ENCODE measurements around the gene SETD7.

SETD7 gene

GRCh38 chr4:139514382-139515059 lies 41.5 kb downstream of the SETD7 start:
- DNase-seq (ENCODE audit: low spot score): peak; percentile 5

GRCh38 chr4:139511320-139511719 lies 44.7 kb downstream of the SETD7 start:
- DNase-seq (ENCODE audit: low spot score): no peak

- no peak for DNase-seq (ENCODE audit: low spot score)
Observed at GRCh38 chr4:139509727-139510410, 46.1 kb downstream of the SETD7 start.

- no peak for DNase-seq (ENCODE audit: low spot score)
Observed at GRCh38 chr4:139508581-139509237, 47.3 kb downstream of the SETD7 start.

- no peak for DNase-seq (ENCODE audit: low spot score)
Observed at GRCh38 chr4:139506774-139507173, 49.2 kb downstream of the SETD7 start.

- no peak for DNase-seq (ENCODE audit: low spot score)
Observed at GRCh38 chr4:139503622-139504166, 52.3 kb downstream of the SETD7 start.

- no peak for DNase-seq (ENCODE audit: low spot score)
Observed at GRCh38 chr4:139501927-139502899, 53.8 kb downstream of the SETD7 start.

- no peak for DNase-seq (ENCODE audit: low spot score)
Observed at GRCh38 chr4:139501527-139501926, 54.5 kb downstream of the SETD7 start.

GRCh38 chr4:139501117-139501516 lies 54.9 kb downstream of the SETD7 start:
- no peak for DNase-seq (ENCODE audit: low spot score)

- no peak for DNase-seq (ENCODE audit: low spot score)
Observed at GRCh38 chr4:139499186-139499585, 56.8 kb downstream of the SETD7 start.

GRCh38 chr4:139493176-139493575 lies 62.8 kb downstream of the SETD7 start:
- DNase-seq (ENCODE audit: low spot score): no peak

GRCh38 chr4:139492429-139492828 lies 63.6 kb downstream of the SETD7 start:
- DNase-seq (ENCODE audit: low spot score): no peak

GRCh38 chr4:139489638-139490037 lies 66.4 kb downstream of the SETD7 start:
- no peak for DNase-seq (ENCODE audit: low spot score)

GRCh38 chr4:139488442-139488841 lies 67.6 kb downstream of the SETD7 start:
- DNase-seq (ENCODE audit: low spot score): no peak

- DNase-seq (ENCODE audit: low spot score): no peak
Observed at GRCh38 chr4:139484783-139485311, 71.2 kb downstream of the SETD7 start.

GRCh38 chr4:139483000-139483399 lies 73.0 kb downstream of the SETD7 start:
- DNase-seq (ENCODE audit: low spot score): no peak

GRCh38 chr4:139481465-139481864 lies 74.6 kb downstream of the SETD7 start:
- DNase-seq (ENCODE audit: low spot score): no peak

- no peak for DNase-seq (ENCODE audit: low spot score)
Observed at GRCh38 chr4:139476363-139476762, 79.7 kb downstream of the SETD7 start.

- no peak for DNase-seq (ENCODE audit: low spot score)
Observed at GRCh38 chr4:139472852-139473251, 83.2 kb downstream of the SETD7 start.

- DNase-seq (ENCODE audit: low spot score): no peak
Observed at GRCh38 chr4:139470997-139471665, 84.9 kb downstream of the SETD7 start.
